H4 (cell line): ENCODE results near the gene TGFBR3L. TPM values are rescaled to one million over a fixed set of nuclear protein-coding genes. Genes with fewer than 3 reads are reported as not detected.
A peak's percentile ranks its signal among the peaks of the same experiment; 100 is the strongest.
"Not testable (repeated sequence)": the region's sequence is repeated elsewhere in the genome, so short reads cannot be mapped to it uniquely, and the experiment has no call there.

ENCODE experiments used
- DNase-seq: peaks from one replicate; pipeline ENCODE4 v3.0.0-alpha.2; 2015; ENCODE audit warnings: low spot score
- total RNA-seq: library from RNA; depleted of rRNA; stranded (reverse); fragments of >200 nt; shearing (Covaris generic); gene quantifications from 2 replicates; pipeline ENCODE4 v1.2.3, GENCODE V29; 2014; rRNA removed

Gene TGFBR3L
- total RNA-seq, 1 experiment from 2014 or later = not detected

- peak; percentile 55 for DNase-seq
Measured at GRCh38 chr19:7947939-7948338, 33.3 kb downstream of the TGFBR3L start.

GRCh38 chr19:7953060-7953459, 38.4 kb downstream of the TGFBR3L start:
- DNase-seq = no peak

- no peak for DNase-seq
Measured at GRCh38 chr19:7953576-7953975, 38.9 kb downstream of the TGFBR3L start.

- DNase-seq = no peak
Measured at GRCh38 chr19:7955696-7956095, 41.1 kb downstream of the TGFBR3L start.

- DNase-seq = no peak
Measured at GRCh38 chr19:7959211-7959610, 44.6 kb downstream of the TGFBR3L start.

GRCh38 chr19:7961082-7961481, 46.5 kb downstream of the TGFBR3L start:
- not testable (repeated sequence) for DNase-seq

- DNase-seq = no peak
Measured at GRCh38 chr19:7961920-7962626, 47.4 kb downstream of the TGFBR3L start.

- DNase-seq = no peak
Measured at GRCh38 chr19:7962644-7963268, 48.1 kb downstream of the TGFBR3L start.

GRCh38 chr19:7963566-7963965, 48.9 kb downstream of the TGFBR3L start:
- DNase-seq = no peak

GRCh38 chr19:7965259-7965841, 50.7 kb downstream of the TGFBR3L start:
- no peak for DNase-seq

GRCh38 chr19:7965921-7966665, 51.5 kb downstream of the TGFBR3L start:
- DNase-seq = no peak

GRCh38 chr19:7968008-7968795, 53.6 kb downstream of the TGFBR3L start:
- DNase-seq = no peak

Other genes starting within 250 kb of the TGFBR3L start
- gene RETN, start 245.8 kb upstream of the TGFBR3L start, total RNA-seq = not detected in 2 replicates
- not detected in 2 replicates for gene MCEMP1, start 237.7 kb upstream of the TGFBR3L start, total RNA-seq
- 90.6 and 139 TPM in 2 replicates for gene TRAPPC5, start 234.0 kb upstream of the TGFBR3L start, total RNA-seq
- gene FCER2, start 212.7 kb upstream of the TGFBR3L start, total RNA-seq = not detected in 2 replicates
- not detected in 2 replicates for gene CLEC4G, start 182.7 kb upstream of the TGFBR3L start, total RNA-seq
- 0.10 TPM in 1 of 2 replicates, not detected in the other for gene CD209, start 167.3 kb upstream of the TGFBR3L start, total RNA-seq
- gene CLEC4M, start 151.6 kb upstream of the TGFBR3L start, total RNA-seq = not detected in 2 replicates
- gene EVI5L, start 84.6 kb upstream of the TGFBR3L start, total RNA-seq = 7.9 and 12.6 TPM in 2 replicates
- 0.04 TPM in 1 of 2 replicates, not detected in the other for gene PRR36, start 40.4 kb upstream of the TGFBR3L start, total RNA-seq
- 2.4 and 2.6 TPM in 2 replicates for gene LRRC8E, start 26.3 kb upstream of the TGFBR3L start, total RNA-seq
- gene MAP2K7, start 11.0 kb upstream of the TGFBR3L start, total RNA-seq = 2.9 and 4.2 TPM in 2 replicates
- 23.5 and 27.0 TPM in 2 replicates for gene SNAPC2, start 5.5 kb downstream of the TGFBR3L start, total RNA-seq
- 3.6 and 11.5 TPM in 2 replicates for gene CTXN1, start 11.3 kb downstream of the TGFBR3L start, total RNA-seq
- gene TIMM44, start 28.8 kb downstream of the TGFBR3L start, total RNA-seq = 64.9 and 86.8 TPM in 2 replicates
- gene ELAVL1, start 90.8 kb downstream of the TGFBR3L start, total RNA-seq = 61.0 and 71.7 TPM in 2 replicates
- gene CCL25, start 137.9 kb downstream of the TGFBR3L start, total RNA-seq = not detected in 2 replicates
- gene FBN3, start 234.8 kb downstream of the TGFBR3L start, total RNA-seq = not detected in 2 replicates